ENCODE measurements around the gene CTNND2. TPM values are rescaled to one million over a fixed set of nuclear protein-coding genes. Genes with fewer than 3 reads are reported as not detected.

The CTNND2 gene
- total RNA-seq, 1 experiment from 2014 or later: not detected

DNA sequence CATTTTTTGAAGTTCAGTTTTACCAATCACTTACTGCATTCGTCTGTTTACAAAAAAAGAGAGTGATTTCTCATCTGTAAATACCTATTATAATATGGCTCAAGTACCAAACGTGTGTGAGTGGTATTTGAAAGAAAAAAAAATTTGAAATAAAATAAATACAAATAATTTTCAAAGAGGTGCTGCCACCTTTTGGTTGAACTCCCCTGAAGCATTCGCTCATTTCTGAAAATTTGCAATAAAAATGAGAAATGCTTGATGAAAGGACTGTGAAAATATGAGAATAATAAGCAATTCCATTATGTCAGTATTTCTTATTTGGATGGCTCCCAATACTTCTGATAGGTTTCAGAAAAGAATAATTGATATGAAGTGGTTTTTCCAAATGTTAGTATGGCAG lies 409.9 kb downstream of the CTNND2 start:
- no TSS peak for BruUV-seq (replicated peaks)

DNA sequence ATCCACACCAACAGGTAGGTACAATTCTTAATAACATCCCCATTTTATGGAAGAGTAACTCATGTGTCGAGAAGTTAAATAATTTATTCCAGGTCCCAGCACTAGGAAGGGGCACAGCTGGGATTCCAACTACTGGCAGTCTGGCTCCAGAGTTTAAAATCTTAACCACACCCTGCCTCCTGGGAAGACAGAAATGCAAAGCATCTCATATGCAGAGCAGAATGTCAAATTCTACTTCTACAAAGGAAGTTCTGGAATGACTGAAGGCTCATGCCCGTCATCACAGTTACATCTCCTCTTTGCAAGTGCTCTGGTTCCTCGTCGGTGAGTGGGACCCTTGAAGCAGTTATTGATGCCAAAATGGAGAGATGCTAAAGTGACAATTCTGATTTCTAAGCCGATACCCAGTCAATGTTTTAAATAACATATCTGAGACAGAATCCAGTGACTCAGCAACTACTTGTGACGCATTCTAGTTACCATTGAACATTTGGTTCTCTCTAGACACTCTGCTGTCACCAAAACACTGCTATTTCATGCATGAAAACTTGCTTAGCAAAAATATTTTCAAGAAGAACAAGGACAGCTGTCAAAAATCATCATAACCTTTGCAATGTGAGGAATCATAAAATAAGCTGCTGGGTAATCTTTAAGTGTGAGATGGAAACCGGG lies 412.7 kb downstream of the CTNND2 start:
- H3K4me3 ChIP-seq (ENCODE audit: low read depth, low read length, poor library complexity, severe bottlenecking): no peak overlapping the region
- POLR2A ChIA-PET (ENCODE audit: low non-redundant PET): no interaction called here
- DNase-seq (ENCODE audit: low spot score): no peak
- intact Hi-C loops (cut with micrococcal nuclease; ENCODE audit: unreplicated experiment): no loop called here
- no peaks in the 10 kb centered on the region for H3K9me3 ChIP-seq (ENCODE audit: low read depth, low read length, poor library complexity, severe bottlenecking)
- no peaks in the 10 kb centered on the region for H3K36me3 ChIP-seq (ENCODE audit: insufficient read depth, low read length, poor library complexity, severe bottlenecking)
- CTCF ChIA-PET: no interaction called here
- no peaks in the 10 kb centered on the region for H3K27me3 ChIP-seq (replicated peaks; ENCODE audit: insufficient read depth, low read depth, low read length, poor library complexity)
- no TSS peak for BruUV-seq (replicated peaks)
- TF ChIP-seq EZH2 (IDR thresholded peaks at IDR 0.05; ENCODE audit: borderline replicate concordance, low read depth, low read length, poor library complexity, severe bottlenecking): no peak
- TF ChIP-seq, protein P1, sequence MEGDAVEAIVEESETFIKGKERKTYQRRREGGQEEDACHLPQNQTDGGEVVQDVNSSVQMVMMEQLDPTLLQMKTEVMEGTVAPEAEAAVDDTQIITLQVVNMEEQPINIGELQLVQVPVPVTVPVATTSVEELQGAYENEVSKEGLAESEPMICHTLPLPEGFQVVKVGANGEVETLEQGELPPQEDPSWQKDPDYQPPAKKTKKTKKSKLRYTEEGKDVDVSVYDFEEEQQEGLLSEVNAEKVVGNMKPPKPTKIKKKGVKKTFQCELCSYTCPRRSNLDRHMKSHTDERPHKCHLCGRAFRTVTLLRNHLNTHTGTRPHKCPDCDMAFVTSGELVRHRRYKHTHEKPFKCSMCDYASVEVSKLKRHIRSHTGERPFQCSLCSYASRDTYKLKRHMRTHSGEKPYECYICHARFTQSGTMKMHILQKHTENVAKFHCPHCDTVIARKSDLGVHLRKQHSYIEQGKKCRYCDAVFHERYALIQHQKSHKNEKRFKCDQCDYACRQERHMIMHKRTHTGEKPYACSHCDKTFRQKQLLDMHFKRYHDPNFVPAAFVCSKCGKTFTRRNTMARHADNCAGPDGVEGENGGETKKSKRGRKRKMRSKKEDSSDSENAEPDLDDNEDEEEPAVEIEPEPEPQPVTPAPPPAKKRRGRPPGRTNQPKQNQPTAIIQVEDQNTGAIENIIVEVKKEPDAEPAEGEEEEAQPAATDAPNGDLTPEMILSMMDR (conservative IDR thresholded peaks at IDR 0.05; ENCODE audit: low read depth, low read length): no peak
- no peaks in the 10 kb centered on the region for H3K4me1 ChIP-seq (ENCODE audit: insufficient read depth, low read length, poor library complexity, severe bottlenecking)
- no peak overlapping the region for H3K27ac ChIP-seq (ENCODE audit: low read depth, low read length, poor library complexity, severe bottlenecking)

More for the DNA sequence above, 409.9 kb downstream of the CTNND2 start:
- intact Hi-C loops (cut with micrococcal nuclease; ENCODE audit: unreplicated experiment): no loop called here
- DNase-seq (ENCODE audit: low spot score): no peak
- no peaks in the 10 kb centered on the region for H3K36me3 ChIP-seq (ENCODE audit: insufficient read depth, low read length, poor library complexity, severe bottlenecking)
- CTCF ChIA-PET: no interaction called here
- H3K27me3 ChIP-seq (replicated peaks; ENCODE audit: insufficient read depth, low read depth, low read length, poor library complexity): no peaks in the 10 kb centered on the region
- H3K27ac ChIP-seq (ENCODE audit: low read depth, low read length, poor library complexity, severe bottlenecking): no peak overlapping the region
- TF ChIP-seq, protein P1 (conservative IDR thresholded peaks at IDR 0.05; ENCODE audit: low read depth, low read length): peak; percentile 29; the same call in 1 of the 2 replicates
- no peak for TF ChIP-seq EZH2 (IDR thresholded peaks at IDR 0.05; ENCODE audit: borderline replicate concordance, low read depth, low read length, poor library complexity, severe bottlenecking)
- H3K4me1 ChIP-seq (ENCODE audit: insufficient read depth, low read length, poor library complexity, severe bottlenecking): no peaks in the 10 kb centered on the region
- POLR2A ChIA-PET (ENCODE audit: low non-redundant PET): no interaction called here
- no peak overlapping the region for H3K4me3 ChIP-seq (ENCODE audit: low read depth, low read length, poor library complexity, severe bottlenecking)
- H3K9me3 ChIP-seq (ENCODE audit: low read depth, low read length, poor library complexity, severe bottlenecking): no peaks in the 10 kb centered on the region

DNA sequence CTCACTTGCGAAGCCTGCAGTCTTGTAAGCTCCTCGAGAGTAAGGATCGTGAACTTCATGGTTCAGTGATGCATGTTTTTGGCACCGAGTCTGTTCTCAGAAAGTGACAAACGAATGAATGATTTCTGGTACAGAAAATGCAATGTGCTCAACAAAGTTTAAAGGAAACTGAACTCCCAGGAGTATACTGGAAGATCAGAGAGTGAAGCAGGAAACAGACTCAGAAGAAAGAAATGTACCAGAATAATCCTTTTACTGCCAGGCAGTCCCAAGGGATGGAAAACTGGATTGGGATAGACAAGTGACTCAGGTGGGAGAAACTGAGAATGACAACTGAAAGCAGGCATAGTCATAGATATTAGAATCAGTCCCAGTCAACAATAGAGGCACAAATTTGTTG lies 420.6 kb downstream of the CTNND2 start:
- ChIA-PET POLR2A (ENCODE audit: low non-redundant PET) (no interaction called here), CTCF (no interaction called here)
- no peaks in the 10 kb centered on the region for H3K4me1 ChIP-seq (ENCODE audit: insufficient read depth, low read length, poor library complexity, severe bottlenecking)
- H3K4me3 ChIP-seq (ENCODE audit: low read depth, low read length, poor library complexity, severe bottlenecking): no peak overlapping the region
- H3K27ac ChIP-seq (ENCODE audit: low read depth, low read length, poor library complexity, severe bottlenecking): no peak overlapping the region
- intact Hi-C loops (cut with micrococcal nuclease; ENCODE audit: unreplicated experiment): no loop called here
- no peaks in the 10 kb centered on the region for H3K36me3 ChIP-seq (ENCODE audit: insufficient read depth, low read length, poor library complexity, severe bottlenecking)
- peak; percentile 51 for DNase-seq (ENCODE audit: low spot score)
- no peaks in the 10 kb centered on the region for H3K27me3 ChIP-seq (replicated peaks; ENCODE audit: insufficient read depth, low read depth, low read length, poor library complexity)
- H3K9me3 ChIP-seq (ENCODE audit: low read depth, low read length, poor library complexity, severe bottlenecking): peaks cover 8% of the 10 kb centered on the region
- BruUV-seq (replicated peaks): no TSS peak
- TF ChIP-seq, protein P1 (conservative IDR thresholded peaks at IDR 0.05; ENCODE audit: low read depth, low read length): no peak
- TF ChIP-seq EZH2 (IDR thresholded peaks at IDR 0.05; ENCODE audit: borderline replicate concordance, low read depth, low read length, poor library complexity, severe bottlenecking): no peak

Data from A673 (cell line).